Smooth muscle cell (in vitro differentiated cells): ENCODE data around the gene TSLP. TPM values are rescaled to one million over a fixed set of nuclear protein-coding genes. Genes with fewer than 3 reads are reported as not detected.

Source experiments
- DNase-seq: peaks from one replicate; lab custom pipeline; 2025; ENCODE audit not compliant: unreplicated experiment; lab: John Stamatoyannopoulos, UW
- H2AFZ ChIP-seq: fragments of 200-600 bp; sonication (generic); 2 replicates; pipeline ENCODE4 v1.6.0; 2016; ENCODE audit warnings: antibody characterized with exemption, low read depth, mild to moderate bottlenecking
- H3F3A ChIP-seq: fragments of 200-600 bp; sonication (generic); 2 replicates; pipeline ENCODE4 v1.6.0; 2017; ENCODE audit warnings: antibody characterized with exemption, low read depth
- H3K27ac ChIP-seq: fragments of 200-600 bp; sonication (generic); 2 replicates; pipeline ENCODE4 v1.5.1; 2016; ENCODE audit warnings: low read depth, mild to moderate bottlenecking
- H3K27me3 ChIP-seq: fragments of 200-600 bp; sonication (generic); 2 replicates; pipeline ENCODE4 v1.6.1; 2016; ENCODE audit warnings: low read depth, mild to moderate bottlenecking
- H3K36me3 ChIP-seq: fragments of 200-600 bp; sonication (generic); 2 replicates; pipeline ENCODE4 v1.5.1; 2016; ENCODE audit warnings: low read depth
- H3K4me1 ChIP-seq: fragments of 200-600 bp; sonication (generic); 2 replicates; pipeline ENCODE4 v1.5.1; 2016; ENCODE audit warnings: low read depth
- H3K4me2 ChIP-seq: fragments of 200-600 bp; sonication (generic); 2 replicates; pipeline ENCODE4 v1.6.0; 2016; ENCODE audit warnings: mild to moderate bottlenecking
- H3K4me3 ChIP-seq: fragments of 200-600 bp; sonication (generic); 2 replicates; pipeline ENCODE4 v1.5.1; 2016; ENCODE audit warnings: mild to moderate bottlenecking
- H3K79me2 ChIP-seq: fragments of 200-600 bp; sonication (generic); 2 replicates; pipeline ENCODE4 v1.6.0; 2016; ENCODE audit warnings: low read depth, mild to moderate bottlenecking
- H3K9ac ChIP-seq: fragments of 200-600 bp; sonication (generic); 2 replicates; pipeline ENCODE4 v1.6.0; 2016; ENCODE audit warnings: low read depth
- H3K9me3 ChIP-seq: fragments of 200-600 bp; sonication (generic); replicated peaks from 2 replicates; pipeline ENCODE4 v1.5.1; 2016; ENCODE audit warnings: low read depth
- H4K20me1 ChIP-seq: fragments of 200-600 bp; sonication (generic); 2 replicates; pipeline ENCODE4 v1.6.0; 2016; ENCODE audit warnings: low read depth
- CTCF ChIP-seq: fragments of 200-600 bp; sonication (generic); IDR thresholded peaks from 2 replicates; pipeline ENCODE4 v1.5.1; 2017; ENCODE audit warnings: borderline replicate concordance, mild to moderate bottlenecking, antibody characterized with exemption; ENCODE audit not compliant: insufficient read depth, poor library complexity, severe bottlenecking
- WGBS: methylation state at CpG from one replicate; pipeline ENCODE4 v1.1.7; 2016; ENCODE audit warnings: low lambda C conversion rate; 5-methylcytosine and 5-hydroxymethylcytosine counted together
- polyA plus RNA-seq: library from polyadenylated mRNA; unstranded; fragments of >200 nt; fragmentation: Nextera tagmentation; extraction: Ambion mirVana; gene quantifications from 2 replicates; pipeline ENCODE4 v1.2.1, GENCODE V29; 2016
- total RNA-seq: library from RNA; depleted of rRNA; stranded (reverse); fragments of >200 nt; gene quantifications from 2 replicates; pipeline ENCODE4 v1.2.3, GENCODE V29; 2014

TSLP gene
- total and polyA plus RNA-seq, 2 experiments from 2014 or later: 1.2 to 1.8 TPM

GRCh38 chr5:111107371-111107770 is 35.9 kb downstream of the TSLP start:
- WGBS: 91% methylated on average over 2 of the region's 2 CpGs
- TF ChIP-seq CTCF: no peak

GRCh38 chr5:111111956-111112355 is 40.4 kb downstream of the TSLP start:
- H3K9ac ChIP-seq: no peak overlapping the region
- 98% methylated on average over 3 of the region's 3 CpGs for WGBS
- H3K4me2 ChIP-seq: no peak overlapping the region
- no peak for TF ChIP-seq CTCF
- H4K20me1 ChIP-seq: peaks cover 4% of the 10 kb centered on the region
- no peaks in the 10 kb centered on the region for H3K9me3 ChIP-seq
- H3K27me3 ChIP-seq: no peaks in the 10 kb centered on the region
- H3K4me3 ChIP-seq: no peak overlapping the region
- H3K79me2 ChIP-seq: no peaks in the 10 kb centered on the region
- H3K4me1 ChIP-seq: no peaks in the 10 kb centered on the region
- peaks cover 38% of the 10 kb centered on the region for H3K36me3 ChIP-seq
- no peak for DNase-seq
- H3F3A ChIP-seq: no peaks in the 10 kb centered on the region
- H2AFZ ChIP-seq: no peak overlapping the region
- no peak overlapping the region for H3K27ac ChIP-seq

More at GRCh38 chr5:111107371-111107770, 35.9 kb downstream of the TSLP start:
- Histone ChIP-seq H3F3A (no peaks in the 10 kb centered on the region), H3K9me3 (no peaks in the 10 kb centered on the region), H3K27ac (no peak overlapping the region), H3K4me1 (no peaks in the 10 kb centered on the region), H3K36me3 (peaks cover 68% of the 10 kb centered on the region), H3K9ac (no peak overlapping the region), H4K20me1 (peaks cover 4% of the 10 kb centered on the region), H3K27me3 (no peaks in the 10 kb centered on the region), H3K79me2 (no peaks in the 10 kb centered on the region), H2AFZ (no peak overlapping the region), H3K4me3 (no peak overlapping the region), H3K4me2 (no peak overlapping the region)
- DNase-seq: no peak

GRCh38 chr5:111113678-111114077 is 42.2 kb downstream of the TSLP start:
- 100% methylated on average over 3 of the region's 3 CpGs for WGBS
- no peak overlapping the region for H3K27ac ChIP-seq
- TF ChIP-seq CTCF: no peak

GRCh38 chr5:111115229-111115628 is 43.7 kb downstream of the TSLP start:
- H3K79me2 ChIP-seq: no peaks in the 10 kb centered on the region
- H3K4me3 ChIP-seq: no peak overlapping the region
- H2AFZ ChIP-seq: no peak overlapping the region
- TF ChIP-seq CTCF: no peak
- H3K9ac ChIP-seq: no peak overlapping the region
- H3K27me3 ChIP-seq: no peaks in the 10 kb centered on the region
- no peak overlapping the region for H3K27ac ChIP-seq
- H3F3A ChIP-seq: no peaks in the 10 kb centered on the region
- H3K36me3 ChIP-seq: peaks cover 33% of the 10 kb centered on the region
- H3K4me2 ChIP-seq: no peak overlapping the region
- 94% methylated on average over 1 of the region's 1 CpG for WGBS
- DNase-seq: no peak
- no peaks in the 10 kb centered on the region for H3K4me1 ChIP-seq
- no peaks in the 10 kb centered on the region for H3K9me3 ChIP-seq
- H4K20me1 ChIP-seq: no peaks in the 10 kb centered on the region

More at GRCh38 chr5:111113678-111114077, 42.2 kb downstream of the TSLP start:
- Histone ChIP-seq H2AFZ (no peak overlapping the region), H3K9me3 (no peaks in the 10 kb centered on the region), H3K79me2 (no peaks in the 10 kb centered on the region), H3K9ac (no peak overlapping the region), H3K36me3 (peaks cover 30% of the 10 kb centered on the region), H4K20me1 (no peaks in the 10 kb centered on the region), H3K4me3 (no peak overlapping the region), H3K4me2 (no peak overlapping the region), H3K27me3 (no peaks in the 10 kb centered on the region), H3F3A (no peaks in the 10 kb centered on the region), H3K4me1 (no peaks in the 10 kb centered on the region)
- DNase-seq: no peak
